Gastrocnemius medialis (tissue), 4 donors: ENCODE measurements around the gene GARIN3.

Source experiments
- POLR2A ChIP-seq, 2 donors: fragments of 450-650 bp; IDR thresholded peaks; one replicate each; pipeline ENCODE4 v1.6.1; 2017; ENCODE audit warnings: antibody characterized with exemption in 2 of 2, mild to moderate bottlenecking in 2 of 2, moderate library complexity in 2 of 2
- TF ChIP-seq, protein P1 (sequence below), 5 experiments: fragments of 450-650 bp in 3 of 5; fragments of 200-600 bp in 2 of 5; sonication (generic) in 2 of 5; IDR thresholded peaks in 4 of 5; conservative IDR thresholded peaks in 1 of 5; 1 replicate in 4 of 5; 2 replicates in 1 of 5; pipeline ENCODE4 v1.5.1; 2016 to 2019; ENCODE audit warnings: antibody characterized with exemption in 5 of 5, mild to moderate bottlenecking in 3 of 5, moderate library complexity in 3 of 5

DNA sequence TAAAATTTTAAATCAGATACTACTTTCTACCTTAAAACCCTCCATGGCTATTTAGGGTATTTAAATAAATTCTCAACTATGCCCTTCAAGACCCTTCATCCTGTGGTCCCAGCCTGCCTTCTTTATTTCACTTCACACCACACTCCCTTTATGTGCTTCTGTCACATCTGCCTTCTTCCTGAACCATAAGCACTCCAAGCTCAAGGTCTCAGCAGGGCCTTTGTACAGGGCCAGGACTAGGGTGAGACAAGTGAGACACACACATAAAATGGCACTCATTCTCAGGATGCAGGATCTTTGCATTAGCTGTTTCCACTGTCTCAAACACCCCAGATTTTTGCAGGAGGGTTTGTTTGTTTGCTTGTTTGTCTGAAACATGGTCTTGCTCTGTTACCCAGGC is 22.2 kb upstream of the GARIN3 start:
- TF ChIP-seq, protein P1, sequence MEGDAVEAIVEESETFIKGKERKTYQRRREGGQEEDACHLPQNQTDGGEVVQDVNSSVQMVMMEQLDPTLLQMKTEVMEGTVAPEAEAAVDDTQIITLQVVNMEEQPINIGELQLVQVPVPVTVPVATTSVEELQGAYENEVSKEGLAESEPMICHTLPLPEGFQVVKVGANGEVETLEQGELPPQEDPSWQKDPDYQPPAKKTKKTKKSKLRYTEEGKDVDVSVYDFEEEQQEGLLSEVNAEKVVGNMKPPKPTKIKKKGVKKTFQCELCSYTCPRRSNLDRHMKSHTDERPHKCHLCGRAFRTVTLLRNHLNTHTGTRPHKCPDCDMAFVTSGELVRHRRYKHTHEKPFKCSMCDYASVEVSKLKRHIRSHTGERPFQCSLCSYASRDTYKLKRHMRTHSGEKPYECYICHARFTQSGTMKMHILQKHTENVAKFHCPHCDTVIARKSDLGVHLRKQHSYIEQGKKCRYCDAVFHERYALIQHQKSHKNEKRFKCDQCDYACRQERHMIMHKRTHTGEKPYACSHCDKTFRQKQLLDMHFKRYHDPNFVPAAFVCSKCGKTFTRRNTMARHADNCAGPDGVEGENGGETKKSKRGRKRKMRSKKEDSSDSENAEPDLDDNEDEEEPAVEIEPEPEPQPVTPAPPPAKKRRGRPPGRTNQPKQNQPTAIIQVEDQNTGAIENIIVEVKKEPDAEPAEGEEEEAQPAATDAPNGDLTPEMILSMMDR (IDR thresholded peaks at IDR 0.05 in 4 of 5, conservative IDR thresholded peaks at IDR 0.05 in 1 of 5) = no peak
- TF ChIP-seq POLR2A (IDR thresholded peaks at IDR 0.05) = no peak
